Fibroblast of skin of abdomen (primary cell): Measurements from ENCODE around the gene UBXN10.
A peak's percentile ranks its signal among the peaks of the same experiment; 100 is the strongest.
"Not testable (repeated sequence)": the region's sequence is repeated elsewhere in the genome, so short reads cannot be mapped to it uniquely, and the experiment has no call there.

ENCODE experiments used
- DNase-seq: peaks from one replicate; pipeline ENCODE4 v3.0.0-alpha.2; 2013

UBXN10 gene

DNA sequence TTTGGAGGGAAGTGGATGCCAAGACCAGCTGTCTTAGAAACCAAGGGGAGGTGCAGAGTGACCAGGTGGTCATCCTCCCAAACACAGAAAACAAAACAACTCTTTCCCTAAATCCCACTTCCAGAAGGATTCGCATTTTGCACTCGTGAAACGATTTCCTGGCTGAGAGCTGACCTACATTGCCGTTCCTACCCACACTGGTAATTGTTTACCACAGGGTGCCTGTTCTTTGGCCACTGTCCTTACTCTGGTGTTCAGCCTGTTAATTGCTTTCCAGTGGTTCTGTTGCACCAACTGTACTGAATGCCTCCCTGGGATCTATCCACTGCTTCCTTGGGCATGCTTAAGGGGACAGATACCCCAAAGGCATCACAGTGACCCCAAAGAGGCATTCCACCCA lies 23.6 kb downstream of the UBXN10 start:
- DNase-seq, result no peak

GRCh38 chr1:20210736-20211460 lies 25.0 kb downstream of the UBXN10 start:
- DNase-seq, result no peak

- no peak for DNase-seq
These were observed 25.6 kb downstream of the UBXN10 start for GRCh38 chr1:20211511-20211931.

DNA sequence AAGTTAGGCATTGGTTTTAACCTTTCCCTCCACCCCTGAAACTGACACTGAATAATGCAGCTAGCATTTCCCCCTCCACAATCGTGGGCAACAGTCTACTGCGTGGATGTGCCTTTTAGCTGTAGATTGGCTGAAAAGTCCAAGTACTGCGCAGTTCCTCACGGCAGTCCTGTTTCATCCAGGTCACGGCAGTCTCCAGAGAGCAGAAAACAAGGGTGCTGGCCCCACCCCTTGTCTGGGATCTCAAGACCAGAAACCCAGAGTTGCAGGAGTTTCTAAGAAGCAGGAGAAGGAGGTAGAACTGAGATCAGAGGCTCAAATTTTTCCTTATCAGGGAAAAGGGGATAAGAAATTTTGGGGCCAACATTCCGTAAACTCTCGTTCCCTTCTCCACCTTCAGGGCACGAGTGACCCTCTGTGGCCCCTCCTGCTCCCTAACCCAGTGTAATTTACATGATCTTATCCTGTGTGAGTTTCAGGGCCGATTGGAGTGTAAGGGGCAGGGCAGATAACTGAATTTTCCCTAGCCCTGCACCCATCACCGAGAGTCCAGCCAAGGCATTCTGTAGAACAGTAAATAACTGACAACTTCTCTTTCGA lies 26.3 kb downstream of the UBXN10 start:
- no peak for DNase-seq

GRCh38 chr1:20212685-20213331 lies 26.9 kb downstream of the UBXN10 start:
- peak; percentile 43 for DNase-seq

- DNase-seq, result no peak
These were observed 29.8 kb downstream of the UBXN10 start for GRCh38 chr1:20215716-20216115.

DNA sequence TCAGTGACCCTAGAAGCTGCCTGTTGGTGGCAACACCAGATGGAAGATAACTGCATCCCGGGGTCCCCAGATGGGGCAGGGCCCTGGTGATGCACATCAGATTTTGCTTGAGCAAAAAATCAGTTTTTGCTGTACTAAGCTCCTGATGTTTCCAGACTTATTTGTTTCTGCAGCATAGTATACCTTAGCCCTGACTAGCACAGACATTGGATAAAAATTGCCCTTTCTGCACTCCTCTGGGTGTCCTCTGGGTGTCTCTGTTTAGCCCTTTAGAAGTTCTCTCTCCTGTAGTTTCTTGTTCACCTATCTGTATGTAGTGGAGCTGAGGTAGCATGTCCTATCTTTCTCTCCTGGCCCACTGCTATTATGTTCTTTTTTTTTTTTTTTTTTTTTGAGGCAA lies 30.7 kb downstream of the UBXN10 start:
- DNase-seq, result no peak

DNA sequence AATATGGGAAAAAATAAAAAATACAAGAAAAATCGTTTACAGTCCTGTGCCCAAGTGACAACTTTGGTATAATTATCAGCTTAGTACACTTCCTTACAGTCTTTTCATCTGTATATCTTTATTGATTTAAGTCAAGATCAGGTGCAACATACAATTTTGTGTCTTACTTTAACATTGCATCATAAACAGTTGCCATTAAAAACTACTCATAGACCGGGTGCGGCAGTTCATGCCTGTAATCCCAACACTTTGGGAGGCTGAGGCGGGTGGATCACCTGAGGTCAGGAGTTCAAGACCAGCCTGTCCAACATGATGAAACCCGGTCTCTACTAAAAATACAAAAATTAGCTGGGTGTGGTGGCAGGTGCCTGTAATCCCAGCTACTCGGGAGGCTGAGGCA lies 33.2 kb downstream of the UBXN10 start:
- DNase-seq, result not testable (repeated sequence)

- no peak for DNase-seq
These were observed 34.1 kb downstream of the UBXN10 start for GRCh38 chr1:20220036-20220435.

GRCh38 chr1:20223106-20223505 lies 37.2 kb downstream of the UBXN10 start:
- DNase-seq, result no peak

- DNase-seq, result no peak
These were observed 37.9 kb downstream of the UBXN10 start for GRCh38 chr1:20223551-20224419.

GRCh38 chr1:20224546-20224945 lies 38.6 kb downstream of the UBXN10 start:
- no peak for DNase-seq

- DNase-seq, result no peak
These were observed 41.8 kb downstream of the UBXN10 start for GRCh38 chr1:20227704-20228103.

- DNase-seq, result no peak
These were observed 42.5 kb downstream of the UBXN10 start for GRCh38 chr1:20228314-20228825.

GRCh38 chr1:20229171-20229570 lies 43.3 kb downstream of the UBXN10 start:
- DNase-seq, result no peak

- not testable (repeated sequence) for DNase-seq
These were observed 46.7 kb downstream of the UBXN10 start for GRCh38 chr1:20232564-20232963.

GRCh38 chr1:20233394-20233793 lies 47.5 kb downstream of the UBXN10 start:
- peak; percentile 21 for DNase-seq

DNA sequence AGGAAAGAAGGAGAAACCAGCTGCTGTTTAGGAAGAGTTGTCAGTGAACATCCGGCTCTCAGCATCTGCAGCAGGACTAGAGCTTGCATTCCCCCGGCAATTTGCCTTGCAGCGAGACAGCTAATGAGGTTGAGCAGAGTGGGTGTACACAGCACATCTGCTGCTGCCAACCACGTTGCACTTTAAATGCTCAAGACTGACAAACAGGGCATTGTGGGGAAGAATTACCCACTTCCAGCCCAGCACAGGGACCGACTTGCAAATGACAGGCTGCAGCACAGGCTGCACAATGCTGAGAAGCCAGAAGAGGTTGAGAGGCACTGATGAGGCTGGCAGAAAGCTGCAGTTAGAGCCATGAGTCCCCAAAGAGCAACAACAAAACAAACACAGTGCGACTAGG lies 48.0 kb downstream of the UBXN10 start:
- DNase-seq, result no peak

DNA sequence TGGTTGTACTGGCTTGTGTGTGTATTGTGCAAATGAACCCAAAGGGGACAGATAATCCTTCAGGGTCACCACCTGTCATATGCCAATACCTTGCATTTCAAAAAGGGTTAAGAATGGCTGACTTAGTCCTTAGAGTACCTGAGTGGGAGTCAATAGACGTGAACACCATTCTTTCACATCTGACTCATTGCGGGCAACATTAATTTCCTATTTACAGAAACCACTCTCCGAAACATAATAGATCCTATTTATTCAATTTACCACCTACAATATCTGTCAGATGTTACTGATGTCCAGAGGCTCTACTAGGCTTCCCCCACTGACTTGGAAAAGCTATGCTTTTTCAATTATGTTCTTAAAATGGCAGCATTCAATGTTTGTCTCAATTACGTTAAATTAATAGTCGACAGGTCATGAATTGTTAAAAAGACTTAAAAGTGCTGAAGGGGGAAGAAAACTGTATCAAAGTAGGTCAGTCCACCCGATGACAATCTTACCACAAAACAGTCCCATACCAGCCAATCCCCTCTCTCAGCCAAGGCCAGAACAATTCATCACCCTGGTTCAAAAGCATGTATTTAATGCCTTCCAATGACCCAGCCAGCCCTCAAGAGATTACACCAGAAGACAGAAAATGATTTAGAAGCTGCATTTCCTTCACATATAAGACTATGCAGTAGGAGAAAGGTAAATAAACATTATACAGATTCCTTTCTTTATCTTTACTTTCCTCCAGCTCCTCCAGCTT lies 49.1 kb downstream of the UBXN10 start:
- DNase-seq, result no peak

DNA sequence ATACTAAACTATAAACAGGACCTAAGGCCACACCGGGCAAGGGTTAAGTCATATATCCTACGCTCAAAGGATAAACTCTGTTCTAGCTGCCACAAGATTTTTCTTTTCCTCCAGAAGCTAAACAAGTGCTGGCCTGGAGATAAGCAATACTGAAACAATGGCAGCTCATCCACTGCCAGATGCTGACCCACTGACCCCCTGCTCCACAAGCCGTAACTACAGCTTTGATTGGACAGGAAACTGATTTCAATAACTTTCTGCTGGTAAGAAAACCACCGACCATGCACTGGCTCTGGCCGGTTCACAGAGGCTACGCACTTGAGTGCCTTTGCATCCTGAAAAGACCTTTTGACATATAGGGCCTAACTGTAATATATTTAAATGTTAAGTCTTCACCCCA lies 51.8 kb downstream of the UBXN10 start:
- DNase-seq, result no peak

DNA sequence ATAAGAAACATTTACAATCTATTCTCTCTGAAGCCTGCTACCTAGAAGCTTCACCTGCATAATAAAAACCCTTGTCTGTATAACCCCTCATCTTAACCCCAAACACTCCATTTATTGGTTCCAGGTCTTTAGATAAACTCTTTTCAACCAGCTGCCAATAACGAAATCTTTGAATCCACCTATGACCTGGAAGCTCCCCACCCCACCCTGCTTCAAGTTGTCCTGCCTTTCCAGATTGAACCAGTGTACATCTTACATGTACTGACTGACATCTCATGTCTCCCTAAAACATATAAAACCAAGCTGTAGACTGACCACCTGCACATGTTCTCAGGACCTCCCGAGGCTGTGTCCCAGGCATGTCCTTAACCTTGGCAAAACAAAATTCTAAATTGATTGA lies 54.1 kb downstream of the UBXN10 start:
- DNase-seq, result no peak

GRCh38 chr1:20242890-20243479 lies 57.1 kb downstream of the UBXN10 start:
- DNase-seq, result no peak
